Uterus (tissue), 4 donors: ENCODE results near the gene NAGLU. TPM values are rescaled to one million over a fixed set of nuclear protein-coding genes. Genes with fewer than 3 reads are reported as not detected.

Experiments used
- DNase-seq, 2 donors: peaks; one replicate each; pipeline ENCODE4 v3.0.0-alpha.2; 2019 to 2020
- H3K27ac ChIP-seq, 2 donors: fragments of 200-600 bp; sonication (generic); 1 replicate in 1 of 2; 2 replicates in 1 of 2; pipeline ENCODE4 v1.5.1; 2016 to 2018
- H3K27me3 ChIP-seq, 2 donors: fragments of 200-600 bp; sonication (generic); one replicate each; pipeline ENCODE4 v1.5.1; 2018 to 2019; ENCODE audit warnings: control low read depth in 1 of 2
- H3K36me3 ChIP-seq, 2 donors: fragments of 200-600 bp; sonication (generic); one replicate each; pipeline ENCODE4 v1.5.1; 2019; ENCODE audit warnings: control low read depth in 1 of 2
- H3K4me1 ChIP-seq, 2 donors: fragments of 200-600 bp; sonication (generic); one replicate each; pipeline ENCODE4 v1.5.1; 2018 to 2019; ENCODE audit warnings: control low read depth in 1 of 2
- H3K4me3 ChIP-seq, 2 donors: fragments of 200-600 bp; sonication (generic); 1 replicate in 1 of 2; 2 replicates in 1 of 2; pipeline ENCODE4 v1.5.1; 2018 to 2019; ENCODE audit warnings: mild to moderate bottlenecking in 1 of 2
- H3K9me3 ChIP-seq, 2 donors: fragments of 200-600 bp; sonication (generic); one replicate each; pipeline ENCODE4 v1.5.1; 2019; ENCODE audit warnings: control low read depth in 1 of 2
- CTCF ChIP-seq, 4 experiments: fragments of 200-600 bp in 2 of 4; fragments of 450-650 bp in 2 of 4; sonication (generic) in 2 of 4; IDR thresholded peaks; one replicate each; pipeline ENCODE4 v1.5.1; 2016 to 2019; ENCODE audit warnings: antibody characterized with exemption in 4 of 4, mild to moderate bottlenecking in 2 of 4, moderate library complexity in 1 of 4
- POLR2A ChIP-seq, 2 donors: fragments of 450-650 bp; IDR thresholded peaks; one replicate each; pipeline ENCODE4 v1.6.1; 2016; ENCODE audit warnings: antibody characterized with exemption in 2 of 2, mild to moderate bottlenecking in 1 of 2, moderate library complexity in 1 of 2
- intact Hi-C: fragments of 100-400 bp; cut with DNase I; formaldehyde crosslinking; loops from one replicate; pipeline ENCODE4 v1.15.1; 2023; ENCODE audit warnings: low total_unique reads
- total RNA-seq, 4 donors: library from RNA; depleted of rRNA in 3 of 4; stranded (reverse); fragments of >200 nt in 3 of 4; gene quantifications; one replicate each; pipeline versions ENCODE4 v1.1.0 to v1.2.4, GENCODE V29; 2014 to 2023
- donor health status: DM: yes; HTN: yes; CAD: no.

The NAGLU gene
- total RNA-seq, 4 donors from 2014 or later, result 8.7 to 33.5 (median 25.6) TPM

GRCh38 chr17:42560246-42560645 lies 24.2 kb downstream of the NAGLU start:
- no peak overlapping the region for H3K4me3 ChIP-seq
- TF ChIP-seq CTCF (IDR thresholded peaks at IDR 0.05) (no peak), POLR2A (IDR thresholded peaks at IDR 0.05) (no peak)
- intact Hi-C loops, result no loop called here
- DNase-seq, result no peak
- H3K4me1 ChIP-seq, result peaks cover 11 to 12% of the 10 kb centered on the region in 2 donors
- no peaks in the 10 kb centered on the region for H3K9me3 ChIP-seq
- no peak overlapping the region for H3K27ac ChIP-seq
- H3K36me3 ChIP-seq, result no peaks in the 10 kb centered on the region
- H3K27me3 ChIP-seq, result no peaks in the 10 kb centered on the region

DNA sequence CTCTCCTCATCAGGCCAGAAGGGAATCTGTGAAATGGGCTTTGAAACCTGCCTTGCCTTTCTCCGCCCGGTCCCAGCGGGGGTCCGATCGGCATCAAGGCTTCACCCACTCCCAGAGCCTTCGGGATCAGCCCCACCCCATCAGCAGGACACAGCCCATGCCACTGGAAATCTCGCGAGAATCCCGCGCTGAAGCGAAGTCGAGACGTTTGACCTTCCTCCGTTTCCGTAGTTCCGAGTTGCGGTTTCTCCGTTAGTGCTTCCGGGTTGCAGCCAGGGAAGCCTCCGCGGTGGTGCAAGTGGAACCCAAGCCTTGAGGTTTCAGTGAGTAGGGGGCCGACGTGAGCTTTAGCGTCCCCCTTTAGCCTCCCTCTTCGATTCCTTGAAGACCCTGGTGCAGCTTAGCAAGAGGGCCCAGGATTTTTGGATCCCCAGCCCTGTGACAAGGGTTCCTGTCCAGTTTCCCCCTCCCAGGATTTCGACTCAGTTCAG lies 25.9 kb downstream of the NAGLU start, which contains the start of gene COASY:
COASY (plus strand) TSS at position 252 of the 491 bp plus-strand sequence. CDS start 475 bp downstream, outside the sequence.
- no peaks in the 10 kb centered on the region for H3K36me3 ChIP-seq
- H3K4me3 ChIP-seq, result peak within 1 kb of the TSS; percentile 69 to 73
- no peaks in the 10 kb centered on the region for H3K9me3 ChIP-seq
- peak within 1 kb of the TSS; percentile 74 to 85 for H3K27ac ChIP-seq
- no peaks in the 10 kb centered on the region for H3K27me3 ChIP-seq
- peaks cover 11 to 18% of the 10 kb centered on the region in 2 donors for H3K4me1 ChIP-seq
- TF ChIP-seq CTCF (IDR thresholded peaks at IDR 0.05) (peak in 1 of 4 experiments; percentile 11), POLR2A (IDR thresholded peaks at IDR 0.05) (peak in 1 of 2 donors; percentile 41)
- intact Hi-C loops, result no loop called here
- peak; percentile 96 for DNase-seq

GRCh38 chr17:42562388-42563142 lies 26.5 kb downstream of the NAGLU start:
- no peak for TF ChIP-seq POLR2A (IDR thresholded peaks at IDR 0.05)
- TF ChIP-seq CTCF (IDR thresholded peaks at IDR 0.05), result no peak
- H3K27me3 ChIP-seq, result no peaks in the 10 kb centered on the region
- no peaks in the 10 kb centered on the region for H3K9me3 ChIP-seq
- peaks cover 11 to 18% of the 10 kb centered on the region in 2 donors for H3K4me1 ChIP-seq
- no peaks in the 10 kb centered on the region for H3K36me3 ChIP-seq
- H3K4me3 ChIP-seq, result peak overlapping the region; percentile 69 to 73
- peak overlapping the region; percentile 74 to 85 for H3K27ac ChIP-seq
- DNase-seq, result peak in 1 of 2 donors; percentile 39
- intact Hi-C loops, result no loop called here

GRCh38 chr17:42563143-42563509 lies 27.1 kb downstream of the NAGLU start:
- Histone ChIP-seq H3K9me3 (no peaks in the 10 kb centered on the region), H3K27me3 (no peaks in the 10 kb centered on the region), H3K36me3 (no peaks in the 10 kb centered on the region), H3K4me3 (peak overlapping the region; percentile 69 to 73), H3K27ac (peak overlapping the region in 1 of 2 donors; percentile 85), H3K4me1 (peaks cover 11 to 18% of the 10 kb centered on the region in 2 donors)
- no peak for DNase-seq
- intact Hi-C loops, result no loop called here
- TF ChIP-seq POLR2A (IDR thresholded peaks at IDR 0.05) (no peak), CTCF (IDR thresholded peaks at IDR 0.05) (no peak)

DNA sequence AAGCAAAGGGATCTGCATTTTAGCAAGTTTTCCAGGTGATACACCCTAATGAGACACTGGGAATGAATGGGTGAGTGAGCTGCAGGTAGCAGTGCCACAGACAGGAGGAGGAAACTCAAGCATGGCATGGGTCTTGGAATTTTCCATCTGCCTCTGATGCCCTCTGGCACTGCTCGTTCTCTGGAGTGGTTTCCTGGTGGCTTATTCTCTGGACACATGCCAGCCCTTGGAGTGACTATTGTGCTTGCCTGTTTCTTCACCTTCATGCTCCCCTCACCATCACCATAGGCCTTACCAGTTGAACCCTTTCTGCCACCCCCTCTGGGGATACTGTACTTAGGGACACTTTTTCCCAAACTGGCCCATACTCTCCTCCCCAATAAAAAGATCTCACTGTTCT lies 27.5 kb downstream of the NAGLU start:
- no peak overlapping the region for H3K27ac ChIP-seq
- peak overlapping the region in 1 of 2 donors; percentile 69 for H3K4me3 ChIP-seq

More for the DNA sequence above, 27.5 kb downstream of the NAGLU start:
- Histone ChIP-seq H3K36me3 (no peaks in the 10 kb centered on the region), H3K4me1 (peaks cover 11 to 18% of the 10 kb centered on the region in 2 donors), H3K27me3 (no peaks in the 10 kb centered on the region), H3K9me3 (no peaks in the 10 kb centered on the region)
- TF ChIP-seq POLR2A (IDR thresholded peaks at IDR 0.05), result no peak
- TF ChIP-seq CTCF (IDR thresholded peaks at IDR 0.05), result no peak
- DNase-seq, result no peak
- intact Hi-C loops, result no loop called here
